GM18507 (cell line): ENCODE results near the gene KLHL3.
A peak's percentile ranks its signal among the peaks of the same experiment; 100 is the strongest.
"Not testable (repeated sequence)": the region's sequence is repeated elsewhere in the genome, so short reads cannot be mapped to it uniquely, and the experiment has no call there.

ENCODE experiments used
- DNase-seq: peaks from one replicate; pipeline ENCODE4 v3.0.0; 2011; ENCODE audit warnings: low read depth; ENCODE audit not compliant: insufficient read length; ENCODE audit errors: extremely low spot score
- FAIRE-seq: peaks from 2 replicates; lab custom pipeline; 2011; peaks lifted over from hg19 to GRCh38; lab: Jason Lieb, UNC

The KLHL3 gene

GRCh38 chr5:137735555-137736284 lies at the start of gene KLHL3:
KLHL3 (minus strand) TSS chr5:137736089; CDS start chr5:137735646, 443 bp downstream.
- DNase-seq: no peak
- peak; percentile 65 for FAIRE-seq

GRCh38 chr5:137782984-137783536 lies 47.2 kb upstream of the KLHL3 start:
- FAIRE-seq (no peak), DNase-seq (no peak)

- FAIRE-seq: no peak
- no peak for DNase-seq
These were observed 46.2 kb upstream of the KLHL3 start for GRCh38 chr5:137782055-137782454.

GRCh38 chr5:137778772-137779564 lies 43.1 kb upstream of the KLHL3 start:
- DNase-seq: no peak
- peak; percentile 58 for FAIRE-seq

- not testable (repeated sequence) for DNase-seq, FAIRE-seq
These were observed 32.0 kb upstream of the KLHL3 start for GRCh38 chr5:137767937-137768336.

- DNase-seq (no peak), FAIRE-seq (no peak)
These were observed 25.7 kb upstream of the KLHL3 start for GRCh38 chr5:137761566-137761965.

GRCh38 chr5:137760719-137761516 lies 25.0 kb upstream of the KLHL3 start:
- no peak for FAIRE-seq
- no peak for DNase-seq

- no peak for DNase-seq
These were observed 24.4 kb upstream of the KLHL3 start for GRCh38 chr5:137760294-137760693.

GRCh38 chr5:137758715-137759306 lies 22.9 kb upstream of the KLHL3 start:
- peak; percentile 93 for FAIRE-seq

More at GRCh38 chr5:137760294-137760693, 24.4 kb upstream of the KLHL3 start:
- no peak for FAIRE-seq

GRCh38 chr5:137758121-137758520 lies 22.2 kb upstream of the KLHL3 start:
- no peak for FAIRE-seq
- DNase-seq: no peak

More at GRCh38 chr5:137758715-137759306, 22.9 kb upstream of the KLHL3 start:
- DNase-seq: no peak

GRCh38 chr5:137757634-137758033 lies 21.7 kb upstream of the KLHL3 start:
- no peak for DNase-seq
- FAIRE-seq: no peak

- DNase-seq (no peak), FAIRE-seq (no peak)
These were observed 19.3 kb upstream of the KLHL3 start for GRCh38 chr5:137754961-137755762.

- FAIRE-seq (peak; percentile 94), DNase-seq (peak; percentile 87)
These were observed 18.5 kb upstream of the KLHL3 start, which contains the start of gene HNRNPA0 for GRCh38 chr5:137754188-137754960. HNRNPA0 (minus strand) TSS chr5:137754363; CDS start chr5:137754066, 297 bp downstream.

- no peak for FAIRE-seq
- DNase-seq: no peak
These were observed 17.9 kb upstream of the KLHL3 start for GRCh38 chr5:137753691-137754187.

- DNase-seq: no peak
- no peak for FAIRE-seq
These were observed 17.2 kb upstream of the KLHL3 start for GRCh38 chr5:137752905-137753690.

GRCh38 chr5:137751869-137752491 lies 16.1 kb upstream of the KLHL3 start:
- FAIRE-seq (peak; percentile 80), DNase-seq (no peak)
